ENCODE data around the gene CHRND.

GRCh38 chr2:232481322-232482140 is 44.4 kb upstream of the CHRND start:
- no peak for TF ChIP-seq CTCF (IDR thresholded peaks at IDR 0.05)
- no peak for TF ChIP-seq POLR2A (IDR thresholded peaks at IDR 0.05)
- TF ChIP-seq POLR2AphosphoS5 (IDR thresholded peaks at IDR 0.05), result no peak
